ENCODE results near the gene PRKAR2A. TPM values are rescaled to one million over a fixed set of nuclear protein-coding genes. Genes with fewer than 3 reads are reported as not detected.

Gene PRKAR2A
- total RNA-seq, 1 experiment from 2014 or later, result 85.4 TPM

GRCh38 chr3:48848816-48849515 is 1.3 kb upstream of the PRKAR2A start:
- Histone ChIP-seq H3K4me1 (ENCODE audit: control insufficient read depth, insufficient read depth, low read length) (peaks cover 13% of the 10 kb centered on the region; the same call in 1 of the 2 replicates), H3K27me3 (ENCODE audit: control insufficient read depth, insufficient read depth, low read length) (no peaks in the 10 kb centered on the region), H3K27ac (ENCODE audit: low read length) (no peak overlapping the region; the same call in 1 of the 2 replicates), H3K9me3 (ENCODE audit: control insufficient read depth, insufficient read depth, low read depth, low read length) (no peaks in the 10 kb centered on the region), H3K4me3 (ENCODE audit: low read depth in 2 of 2, low read length in 2 of 2) (no peak overlapping the region), H3K36me3 (ENCODE audit: control insufficient read depth, insufficient read depth, low read length) (no peaks in the 10 kb centered on the region)
- no TSS peak for BruUV-seq (replicated peaks)
- CTCF ChIA-PET, result no interaction called here
- POLR2A ChIA-PET, result no interaction called here
- intact Hi-C loops (cut with micrococcal nuclease; ENCODE audit: unreplicated experiment), result no loop called here
- DNase-seq (ENCODE audit: low read depth, low spot score) (no peak), ATAC-seq (no peak)
- in situ Hi-C loops (cut with HindIII; ENCODE audit: low pct_unique_long_range_greater_than_20kb, low sequenced_read_pairs), result no loop called here
- TF ChIP-seq TCF7L2 (IDR thresholded peaks at IDR 0.05; ENCODE audit: low read depth, low read length), result no peak
- TF ChIP-seq POLR2AphosphoS5 (IDR thresholded peaks at IDR 0.05; ENCODE audit: low read depth, low read length), result no peak
- TF ChIP-seq, protein P1, sequence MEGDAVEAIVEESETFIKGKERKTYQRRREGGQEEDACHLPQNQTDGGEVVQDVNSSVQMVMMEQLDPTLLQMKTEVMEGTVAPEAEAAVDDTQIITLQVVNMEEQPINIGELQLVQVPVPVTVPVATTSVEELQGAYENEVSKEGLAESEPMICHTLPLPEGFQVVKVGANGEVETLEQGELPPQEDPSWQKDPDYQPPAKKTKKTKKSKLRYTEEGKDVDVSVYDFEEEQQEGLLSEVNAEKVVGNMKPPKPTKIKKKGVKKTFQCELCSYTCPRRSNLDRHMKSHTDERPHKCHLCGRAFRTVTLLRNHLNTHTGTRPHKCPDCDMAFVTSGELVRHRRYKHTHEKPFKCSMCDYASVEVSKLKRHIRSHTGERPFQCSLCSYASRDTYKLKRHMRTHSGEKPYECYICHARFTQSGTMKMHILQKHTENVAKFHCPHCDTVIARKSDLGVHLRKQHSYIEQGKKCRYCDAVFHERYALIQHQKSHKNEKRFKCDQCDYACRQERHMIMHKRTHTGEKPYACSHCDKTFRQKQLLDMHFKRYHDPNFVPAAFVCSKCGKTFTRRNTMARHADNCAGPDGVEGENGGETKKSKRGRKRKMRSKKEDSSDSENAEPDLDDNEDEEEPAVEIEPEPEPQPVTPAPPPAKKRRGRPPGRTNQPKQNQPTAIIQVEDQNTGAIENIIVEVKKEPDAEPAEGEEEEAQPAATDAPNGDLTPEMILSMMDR (IDR thresholded peaks at IDR 0.05), result no peak
- TF ChIP-seq SIN3A (IDR thresholded peaks at IDR 0.05; ENCODE audit: borderline replicate concordance, insufficient read depth, low read depth, low read length), result no peak
- TF ChIP-seq, protein P2, sequence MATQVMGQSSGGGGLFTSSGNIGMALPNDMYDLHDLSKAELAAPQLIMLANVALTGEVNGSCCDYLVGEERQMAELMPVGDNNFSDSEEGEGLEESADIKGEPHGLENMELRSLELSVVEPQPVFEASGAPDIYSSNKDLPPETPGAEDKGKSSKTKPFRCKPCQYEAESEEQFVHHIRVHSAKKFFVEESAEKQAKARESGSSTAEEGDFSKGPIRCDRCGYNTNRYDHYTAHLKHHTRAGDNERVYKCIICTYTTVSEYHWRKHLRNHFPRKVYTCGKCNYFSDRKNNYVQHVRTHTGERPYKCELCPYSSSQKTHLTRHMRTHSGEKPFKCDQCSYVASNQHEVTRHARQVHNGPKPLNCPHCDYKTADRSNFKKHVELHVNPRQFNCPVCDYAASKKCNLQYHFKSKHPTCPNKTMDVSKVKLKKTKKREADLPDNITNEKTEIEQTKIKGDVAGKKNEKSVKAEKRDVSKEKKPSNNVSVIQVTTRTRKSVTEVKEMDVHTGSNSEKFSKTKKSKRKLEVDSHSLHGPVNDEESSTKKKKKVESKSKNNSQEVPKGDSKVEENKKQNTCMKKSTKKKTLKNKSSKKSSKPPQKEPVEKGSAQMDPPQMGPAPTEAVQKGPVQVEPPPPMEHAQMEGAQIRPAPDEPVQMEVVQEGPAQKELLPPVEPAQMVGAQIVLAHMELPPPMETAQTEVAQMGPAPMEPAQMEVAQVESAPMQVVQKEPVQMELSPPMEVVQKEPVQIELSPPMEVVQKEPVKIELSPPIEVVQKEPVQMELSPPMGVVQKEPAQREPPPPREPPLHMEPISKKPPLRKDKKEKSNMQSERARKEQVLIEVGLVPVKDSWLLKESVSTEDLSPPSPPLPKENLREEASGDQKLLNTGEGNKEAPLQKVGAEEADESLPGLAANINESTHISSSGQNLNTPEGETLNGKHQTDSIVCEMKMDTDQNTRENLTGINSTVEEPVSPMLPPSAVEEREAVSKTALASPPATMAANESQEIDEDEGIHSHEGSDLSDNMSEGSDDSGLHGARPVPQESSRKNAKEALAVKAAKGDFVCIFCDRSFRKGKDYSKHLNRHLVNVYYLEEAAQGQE (IDR thresholded peaks at IDR 0.05; ENCODE audit: insufficient read depth in 1 of 2, low read depth in 2 of 2, low read length in 1 of 2), result no peak

DNA sequence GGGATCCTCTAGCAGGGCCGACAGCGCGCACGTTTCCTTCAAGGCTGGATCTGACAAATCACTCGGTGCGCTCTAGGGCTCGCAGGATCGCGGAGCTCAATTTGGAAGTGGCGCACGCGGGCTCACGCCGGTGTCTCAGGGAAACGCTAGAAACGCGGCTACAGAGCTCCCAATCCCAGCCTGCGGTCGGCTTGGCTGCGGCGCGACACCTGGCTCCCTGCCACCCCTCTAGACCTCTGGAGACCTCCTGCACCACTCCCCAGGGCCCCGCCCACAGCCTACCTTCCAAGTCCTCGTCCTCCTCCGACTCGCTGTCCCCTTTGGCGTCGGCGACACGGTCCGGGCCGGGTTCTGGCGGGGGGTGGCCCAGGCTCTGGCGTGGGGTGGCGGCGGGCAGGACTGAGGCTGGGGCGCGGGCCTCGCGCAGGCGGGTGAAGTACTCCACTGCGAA is 596 bp downstream of the PRKAR2A start:
- intact Hi-C loops (cut with micrococcal nuclease; ENCODE audit: unreplicated experiment), result no loop called here
- no peaks in the 10 kb centered on the region for H3K27me3 ChIP-seq (ENCODE audit: control insufficient read depth, insufficient read depth, low read length)
- in situ Hi-C loops (cut with HindIII; ENCODE audit: low pct_unique_long_range_greater_than_20kb, low sequenced_read_pairs), result no loop called here

More for the DNA sequence above, 596 bp downstream of the PRKAR2A start:
- H3K4me3 ChIP-seq (ENCODE audit: low read depth in 2 of 2, low read length in 2 of 2), result peak overlapping the region; percentile 67 to 76
- no TSS peak for BruUV-seq (replicated peaks)
- DNase-seq (ENCODE audit: low read depth, low spot score) (peak; percentile 8), ATAC-seq (peak; percentile 87)
- H3K36me3 ChIP-seq (ENCODE audit: control insufficient read depth, insufficient read depth, low read length), result no peaks in the 10 kb centered on the region
- CTCF ChIA-PET, result no interaction called here
- H3K4me1 ChIP-seq (ENCODE audit: control insufficient read depth, insufficient read depth, low read length), result peaks cover 13% of the 10 kb centered on the region; the same call in 1 of the 2 replicates
- TF ChIP-seq TCF7L2 (IDR thresholded peaks at IDR 0.05; ENCODE audit: low read depth, low read length) (no peak), SIN3A (IDR thresholded peaks at IDR 0.05; ENCODE audit: borderline replicate concordance, insufficient read depth, low read depth, low read length) (no peak), POLR2AphosphoS5 (IDR thresholded peaks at IDR 0.05; ENCODE audit: low read depth, low read length) (no peak)
- TF ChIP-seq, protein P1 (IDR thresholded peaks at IDR 0.05), result no peak
- TF ChIP-seq, protein P2 (IDR thresholded peaks at IDR 0.05; ENCODE audit: insufficient read depth in 1 of 2, low read depth in 2 of 2, low read length in 1 of 2), result no peak
- no peaks in the 10 kb centered on the region for H3K9me3 ChIP-seq (ENCODE audit: control insufficient read depth, insufficient read depth, low read depth, low read length)
- POLR2A ChIA-PET, result interaction anchor here (0.7 kb wide), 1 partner anchor 1231 kb away, joined by 3 read pairs; no protein-coding TSS in a partner anchor
- peak overlapping the region; percentile 81 for H3K27ac ChIP-seq (ENCODE audit: low read length)

All from Panc1 (cell line).